ENCODE data around the gene LTB.

LTB gene

DNA sequence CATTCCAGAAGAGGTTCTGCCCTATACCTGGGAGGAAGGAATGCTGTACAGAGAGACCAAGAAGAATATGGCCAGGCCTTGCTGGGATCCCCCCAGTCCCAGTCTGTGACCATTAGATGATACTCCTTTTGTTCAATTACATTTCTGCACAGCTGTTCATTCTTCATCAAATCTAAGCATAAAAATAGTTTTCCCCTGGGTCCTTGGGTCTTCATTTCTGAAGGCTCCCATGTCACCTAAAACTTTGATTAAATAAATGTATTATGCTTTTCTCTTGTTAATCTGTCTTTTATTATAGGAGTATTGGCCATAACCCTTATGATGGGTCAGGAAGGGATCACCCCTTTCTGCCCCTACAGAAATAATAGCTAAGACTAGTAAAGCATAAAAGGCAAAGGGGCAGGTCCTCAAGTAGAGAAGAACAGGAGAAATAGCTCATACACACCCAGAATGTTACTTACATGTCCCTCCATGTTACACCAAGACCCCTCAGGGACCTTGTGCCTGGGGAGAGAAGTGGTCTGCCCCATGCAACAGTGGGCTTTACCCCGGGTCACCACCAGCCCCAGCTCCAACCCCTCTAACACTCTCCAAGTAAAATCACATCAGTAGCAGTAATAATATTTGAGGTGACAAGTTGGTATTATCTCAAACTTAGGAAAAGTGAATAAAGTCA, 12.2 kb downstream of the LTB start:
- TF ChIP-seq SUZ12 (IDR thresholded peaks at IDR 0.05; ENCODE audit: extremely low read depth, insufficient read depth, insufficient read length), result no peak
- no peak for TF ChIP-seq ZNF274 (IDR thresholded peaks at IDR 0.05; ENCODE audit: low read depth, low read length)
- TF ChIP-seq YY1 (IDR thresholded peaks at IDR 0.05; ENCODE audit: insufficient read depth, insufficient read length), result no peak
- no peak for DNase-seq (ENCODE audit: low read depth, low spot score)
- H3K9me3 ChIP-seq (ENCODE audit: insufficient read depth, low read length), result no peaks in the 10 kb centered on the region
- H3K36me3 ChIP-seq (ENCODE audit: insufficient read depth, insufficient read length, low read length), result no peaks in the 10 kb centered on the region
- no peaks in the 10 kb centered on the region for H3K27me3 ChIP-seq (ENCODE audit: insufficient read depth, insufficient read length)
- peaks cover 12% of the 10 kb centered on the region for H3K4me1 ChIP-seq (ENCODE audit: insufficient read depth, insufficient read length)
- no peak overlapping the region for H3K9ac ChIP-seq (ENCODE audit: insufficient read length, low read depth)
- no peak overlapping the region for H3K4me3 ChIP-seq (ENCODE audit: insufficient read length, low read depth)

DNA sequence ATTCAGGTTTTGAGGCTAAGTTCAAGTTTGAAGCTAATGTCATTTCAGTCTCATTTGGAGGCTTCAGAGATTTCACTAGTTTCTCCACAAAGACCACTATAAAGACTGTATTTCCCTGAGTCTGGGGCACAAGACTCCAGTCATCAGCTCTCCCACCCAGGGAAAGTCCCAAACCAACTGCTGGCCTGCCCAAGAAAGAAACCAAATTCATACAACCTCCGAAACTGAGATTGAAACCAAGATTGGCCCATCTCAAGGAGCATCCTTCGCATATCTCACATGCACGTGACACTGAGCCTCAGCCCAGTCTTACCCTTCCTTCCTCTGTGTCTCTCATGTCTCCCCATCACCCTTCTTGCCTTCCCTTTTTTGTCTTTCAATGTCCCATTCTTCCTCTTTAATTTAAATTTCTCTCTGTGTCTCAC, 13.7 kb downstream of the LTB start:
- TF ChIP-seq YY1 (IDR thresholded peaks at IDR 0.05; ENCODE audit: insufficient read depth, insufficient read length) (no peak), ZNF274 (IDR thresholded peaks at IDR 0.05; ENCODE audit: low read depth, low read length) (no peak), SUZ12 (IDR thresholded peaks at IDR 0.05; ENCODE audit: extremely low read depth, insufficient read depth, insufficient read length) (no peak)
- Histone ChIP-seq H3K4me3 (ENCODE audit: insufficient read length, low read depth) (no peak overlapping the region), H3K4me1 (ENCODE audit: insufficient read depth, insufficient read length) (peaks cover 9% of the 10 kb centered on the region), H3K36me3 (ENCODE audit: insufficient read depth, insufficient read length, low read length) (no peaks in the 10 kb centered on the region), H3K9me3 (ENCODE audit: insufficient read depth, low read length) (no peaks in the 10 kb centered on the region), H3K9ac (ENCODE audit: insufficient read length, low read depth) (no peak overlapping the region), H3K27me3 (ENCODE audit: insufficient read depth, insufficient read length) (no peaks in the 10 kb centered on the region)
- no peak for DNase-seq (ENCODE audit: low read depth, low spot score)

DNA sequence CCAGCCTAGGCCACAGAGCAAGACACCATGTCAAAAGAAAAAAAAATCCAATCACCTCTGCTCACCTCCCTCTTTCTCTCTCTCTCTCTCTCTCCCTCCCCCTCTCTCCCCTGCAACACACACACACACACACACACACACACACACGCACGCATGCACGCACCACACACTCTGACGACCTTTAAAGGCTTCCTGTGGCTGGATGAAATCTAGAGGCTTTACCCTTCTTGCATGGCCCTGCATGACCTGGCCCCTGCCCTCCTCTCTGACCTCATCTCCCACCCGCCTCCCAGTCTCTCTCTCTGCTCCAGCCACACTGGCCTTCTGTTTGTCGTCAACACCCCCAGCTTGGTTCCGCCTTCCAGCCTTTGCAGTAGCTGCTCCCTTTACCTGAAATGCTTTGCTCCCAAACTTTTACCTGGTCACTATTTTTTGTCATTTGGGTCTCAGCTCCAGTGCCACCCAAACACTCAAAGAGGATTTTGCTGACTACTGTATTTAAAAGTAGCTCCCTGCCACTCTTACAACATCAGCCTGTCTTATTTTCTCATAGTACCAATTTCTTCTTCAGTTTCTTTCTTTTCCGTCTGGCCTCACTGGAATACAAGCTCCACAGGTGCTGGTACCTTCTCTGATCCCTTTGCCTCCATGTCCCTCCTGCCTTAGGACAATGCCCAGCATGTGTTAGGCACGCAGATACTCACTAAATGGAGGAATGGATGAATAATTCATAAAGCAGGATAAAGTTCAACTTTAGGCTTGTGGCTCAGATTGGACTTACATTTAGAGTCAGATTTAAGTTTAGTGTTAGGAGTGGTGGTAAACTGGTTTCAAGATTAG, 14.5 kb downstream of the LTB start:
- no peak for TF ChIP-seq YY1 (IDR thresholded peaks at IDR 0.05; ENCODE audit: insufficient read depth, insufficient read length)
- no peak overlapping the region for H3K4me3 ChIP-seq (ENCODE audit: insufficient read length, low read depth)

DNA sequence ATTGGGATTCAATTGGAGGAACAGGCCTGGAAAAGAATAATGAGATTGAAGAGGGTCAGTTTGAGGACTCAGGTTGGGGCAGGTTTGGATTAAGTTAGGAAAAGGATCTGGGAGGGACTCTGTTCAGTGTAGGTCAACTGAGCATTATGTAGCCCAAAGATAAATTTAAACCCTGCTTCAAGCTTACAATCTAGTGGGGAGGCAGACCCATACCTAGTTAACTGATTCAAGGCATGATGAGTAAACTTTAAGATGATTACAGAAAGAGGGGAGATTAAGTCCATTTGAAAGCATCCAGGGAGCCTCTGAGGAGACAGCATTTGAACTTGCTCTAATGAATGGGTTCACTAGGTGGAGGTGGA, 21.5 kb downstream of the LTB start:
- H3K9ac ChIP-seq (ENCODE audit: insufficient read length, low read depth), result no peak overlapping the region
- TF ChIP-seq YY1 (IDR thresholded peaks at IDR 0.05; ENCODE audit: insufficient read depth, insufficient read length) (no peak), SUZ12 (IDR thresholded peaks at IDR 0.05; ENCODE audit: extremely low read depth, insufficient read depth, insufficient read length) (no peak), ZNF274 (IDR thresholded peaks at IDR 0.05; ENCODE audit: low read depth, low read length) (no peak)
- no peaks in the 10 kb centered on the region for H3K27me3 ChIP-seq (ENCODE audit: insufficient read depth, insufficient read length)
- no peak overlapping the region for H3K4me3 ChIP-seq (ENCODE audit: insufficient read length, low read depth)
- no peaks in the 10 kb centered on the region for H3K9me3 ChIP-seq (ENCODE audit: insufficient read depth, low read length)
- H3K4me1 ChIP-seq (ENCODE audit: insufficient read depth, insufficient read length), result peaks cover 6% of the 10 kb centered on the region
- no peak for DNase-seq (ENCODE audit: low read depth, low spot score)
- peaks cover 34% of the 10 kb centered on the region for H3K36me3 ChIP-seq (ENCODE audit: insufficient read depth, insufficient read length, low read length)

More for the DNA sequence above, 14.5 kb downstream of the LTB start:
- Histone ChIP-seq H3K9ac (ENCODE audit: insufficient read length, low read depth) (no peak overlapping the region), H3K4me1 (ENCODE audit: insufficient read depth, insufficient read length) (peaks cover 7% of the 10 kb centered on the region), H3K9me3 (ENCODE audit: insufficient read depth, low read length) (no peaks in the 10 kb centered on the region), H3K27me3 (ENCODE audit: insufficient read depth, insufficient read length) (no peaks in the 10 kb centered on the region), H3K36me3 (ENCODE audit: insufficient read depth, insufficient read length, low read length) (no peaks in the 10 kb centered on the region)
- no peak for DNase-seq (ENCODE audit: low read depth, low spot score)

DNA sequence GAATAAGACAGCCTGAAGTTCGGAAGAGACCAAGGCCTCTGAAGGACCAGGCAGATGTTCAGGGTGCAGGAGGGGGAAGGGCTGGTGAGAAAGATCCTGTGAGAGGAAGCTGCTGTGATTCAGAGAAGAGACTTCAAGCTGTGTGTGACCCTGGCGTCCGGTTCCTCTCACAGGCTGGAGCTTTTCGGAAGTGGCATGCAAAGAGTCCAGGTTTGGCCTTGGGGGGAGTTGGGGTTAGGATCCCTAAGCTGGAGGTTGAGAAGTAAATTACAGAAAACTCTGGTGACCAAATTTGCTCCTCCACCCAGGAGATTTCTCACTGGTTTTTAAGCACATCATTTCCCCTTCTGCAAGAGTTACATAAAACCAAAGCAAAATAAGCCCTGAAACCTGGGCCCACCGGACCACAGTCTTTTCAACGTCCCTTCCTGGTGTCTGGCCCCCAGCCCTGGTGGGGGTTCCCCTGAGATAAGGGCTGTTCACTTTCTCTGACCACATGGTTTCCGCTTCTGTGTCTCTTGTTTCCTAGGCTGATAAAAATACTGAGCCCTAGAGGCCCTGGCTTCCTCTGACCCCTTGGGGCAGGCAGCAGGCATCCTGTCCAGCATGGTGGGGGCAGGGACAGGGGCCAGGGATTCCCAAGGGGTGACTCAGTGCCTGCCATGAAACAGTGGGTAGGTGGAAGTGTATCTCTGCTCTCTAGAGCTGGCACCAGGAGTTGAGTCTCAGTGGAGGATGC, 22.1 kb downstream of the LTB start:
- no peaks in the 10 kb centered on the region for H3K27me3 ChIP-seq (ENCODE audit: insufficient read depth, insufficient read length)
- no peak for DNase-seq (ENCODE audit: low read depth, low spot score)
- no peak overlapping the region for H3K4me3 ChIP-seq (ENCODE audit: insufficient read length, low read depth)
- no peaks in the 10 kb centered on the region for H3K9me3 ChIP-seq (ENCODE audit: insufficient read depth, low read length)
- H3K4me1 ChIP-seq (ENCODE audit: insufficient read depth, insufficient read length), result peaks cover 6% of the 10 kb centered on the region
- H3K9ac ChIP-seq (ENCODE audit: insufficient read length, low read depth), result no peak overlapping the region
- peaks cover 34% of the 10 kb centered on the region for H3K36me3 ChIP-seq (ENCODE audit: insufficient read depth, insufficient read length, low read length)
- TF ChIP-seq SUZ12 (IDR thresholded peaks at IDR 0.05; ENCODE audit: extremely low read depth, insufficient read depth, insufficient read length) (no peak), ZNF274 (IDR thresholded peaks at IDR 0.05; ENCODE audit: low read depth, low read length) (no peak), YY1 (IDR thresholded peaks at IDR 0.05; ENCODE audit: insufficient read depth, insufficient read length) (no peak)

DNA sequence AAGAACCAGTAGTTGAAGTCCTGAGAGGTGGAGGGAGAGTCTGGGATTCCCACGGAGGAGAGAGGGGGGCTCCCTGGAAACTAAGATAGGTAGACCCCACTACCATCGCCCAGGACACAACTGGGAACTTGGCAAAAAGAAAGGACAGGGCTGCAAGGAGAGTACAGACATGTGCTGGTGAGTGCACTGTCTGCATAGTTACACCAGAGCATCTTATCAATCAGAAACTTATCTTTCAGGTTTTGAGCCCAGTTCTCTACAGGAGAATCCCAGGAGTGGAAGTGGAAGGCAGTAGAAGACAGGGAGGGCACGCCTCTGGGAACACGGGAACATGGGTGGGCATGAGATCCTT, 22.6 kb downstream of the LTB start:
- DNase-seq (ENCODE audit: low read depth, low spot score), result no peak
- TF ChIP-seq YY1 (IDR thresholded peaks at IDR 0.05; ENCODE audit: insufficient read depth, insufficient read length) (no peak), ZNF274 (IDR thresholded peaks at IDR 0.05; ENCODE audit: low read depth, low read length) (no peak), SUZ12 (IDR thresholded peaks at IDR 0.05; ENCODE audit: extremely low read depth, insufficient read depth, insufficient read length) (no peak)
- H3K4me3 ChIP-seq (ENCODE audit: insufficient read length, low read depth), result no peak overlapping the region
- no peak overlapping the region for H3K9ac ChIP-seq (ENCODE audit: insufficient read length, low read depth)
- no peaks in the 10 kb centered on the region for H3K27me3 ChIP-seq (ENCODE audit: insufficient read depth, insufficient read length)
- peaks cover 6% of the 10 kb centered on the region for H3K4me1 ChIP-seq (ENCODE audit: insufficient read depth, insufficient read length)
- peaks cover 37% of the 10 kb centered on the region for H3K36me3 ChIP-seq (ENCODE audit: insufficient read depth, insufficient read length, low read length)
- H3K9me3 ChIP-seq (ENCODE audit: insufficient read depth, low read length), result no peaks in the 10 kb centered on the region
